HCT116 (cell line): ENCODE results near the gene C13orf46. TPM values are rescaled to one million over a fixed set of nuclear protein-coding genes. Genes with fewer than 3 reads are reported as not detected.

Experiments
- ATAC-seq: fragments of 200-7000 bp; cut with Tn5 transposase; 2 replicates; pipeline ENCODE4 v1.9.1; 2020; ENCODE audit warnings: mild to moderate bottlenecking, moderate library complexity
- BruUV-seq: library from RNA; stranded (reverse); fragments of 400-500 nt; replicated peaks from 2 replicates; lab custom pipeline; 2021; lab: Mats Ljungman, UMichigan
- CTCF ChIA-PET: fragments of 300-600 bp; sonication (Branson Sonifier 250); formaldehyde crosslinking; loops from one replicate; lab custom pipeline; 2021; ENCODE audit warnings: antibody characterized with exemption; lab: Charles Lee
- POLR2A ChIA-PET: fragments of 300-600, 350-600 bp; sonication (Branson Sonifier 250); formaldehyde crosslinking; loops from one replicate; lab custom pipeline; 2021; ENCODE audit warnings: antibody characterized with exemption; lab: Charles Lee
- RAD21 ChIA-PET, 2 experiments: fragments of 300-600 bp; sonication (Branson Sonifier 250); formaldehyde crosslinking; loops; one replicate each; lab custom pipeline; 2023; ENCODE audit warnings: low total read pairs in 2 of 2; ENCODE audit not compliant: uncharacterized antibody in 2 of 2, unreplicated experiment in 2 of 2, low non-redundant PET in 1 of 2; lab: Charles Lee
- DNase-seq: peaks from one replicate; pipeline ENCODE4 v3.0.0-alpha.2; 2010; ENCODE audit warnings: low read depth, low spot score
- H2AFZ ChIP-seq: fragments of 200-600 bp; shearing (Covaris generic), sonication (generic); 2 replicates; pipeline ENCODE4 v1.6.1; 2017; ENCODE audit warnings: low read depth, mixed run types, mixed read lengths, antibody characterized with exemption, low read length; ENCODE audit not compliant: poor library complexity, severe bottlenecking
- H3K27ac ChIP-seq: 2 replicates; pipeline ENCODE4 v1.5.1; 2012; ENCODE audit warnings: low read depth, low read length
- H3K27me3 ChIP-seq: fragments of 200-600 bp; sonication (generic); 2 replicates; pipeline ENCODE4 v1.6.1; 2016; ENCODE audit warnings: mixed run types, low read length, mixed read lengths; ENCODE audit not compliant: insufficient read depth
- H3K36me3 ChIP-seq, 2 experiments: fragments of 200-500 bp in 1 of 2; fragments of 200-600 bp in 1 of 2; sonication (Bioruptor generic) in 1 of 2; sonication (generic) in 1 of 2; 2 replicates each; pipeline versions ENCODE4 v1.5.1 to v1.6.1; 2014 to 2016; ENCODE audit warnings: low read length in 2 of 2, inconsistent platforms in 1 of 2, mixed read lengths in 1 of 2, mixed run types in 1 of 2; ENCODE audit not compliant: insufficient read depth in 2 of 2, control insufficient read depth in 1 of 2
- H3K4me1 ChIP-seq, 2 experiments: fragments of 200-600 bp in 1 of 2; sonication (generic) in 1 of 2; 2 replicates each; pipeline versions ENCODE4 v1.5.1 to v1.6.1; 2012 to 2017; ENCODE audit warnings: low read length in 2 of 2, inconsistent platforms in 1 of 2, mild to moderate bottlenecking in 1 of 2, mixed read lengths in 1 of 2, mixed run types in 1 of 2, moderate library complexity in 1 of 2; ENCODE audit not compliant: insufficient read depth in 2 of 2, control insufficient read depth in 1 of 2
- H3K4me2 ChIP-seq: fragments of 200-600 bp; sonication (generic); 2 replicates; pipeline ENCODE4 v1.6.1; 2017; ENCODE audit warnings: mixed run types, low read length, mixed read lengths
- H3K4me3 ChIP-seq, 2 experiments: fragments of 200-600 bp in 1 of 2; sonication (generic) in 1 of 2; replicated peaks in 1 of 2; 2 replicates each; pipeline ENCODE4 v1.5.1; 2011 to 2016; ENCODE audit warnings: low read length in 2 of 2, control low read depth in 1 of 2, low read depth in 1 of 2, mild to moderate bottlenecking in 1 of 2, mixed read lengths in 1 of 2, mixed run types in 1 of 2
- H3K79me2 ChIP-seq: fragments of 200-600 bp; sonication (generic); 2 replicates; pipeline ENCODE4 v1.6.1; 2017; ENCODE audit warnings: mild to moderate bottlenecking, mixed run types, low read length, moderate library complexity, mixed read lengths; ENCODE audit not compliant: insufficient read depth
- H3K9ac ChIP-seq: fragments of 200-600 bp; sonication (generic); 2 replicates; pipeline ENCODE4 v1.6.1; 2016; ENCODE audit warnings: low read length, mixed read lengths
- H3K9me2 ChIP-seq: fragments of 200-600 bp; sonication (generic), shearing (Covaris generic); 2 replicates; pipeline ENCODE4 v1.6.1; 2017; ENCODE audit warnings: mixed run types, mild to moderate bottlenecking, moderate library complexity; ENCODE audit not compliant: insufficient read depth
- H3K9me3 ChIP-seq, 2 experiments: fragments of 200-500 bp in 1 of 2; fragments of 200-600 bp in 1 of 2; sonication (Bioruptor generic) in 1 of 2; sonication (generic) in 1 of 2; 2 replicates each; pipeline ENCODE4 v1.6.1; 2014 to 2017; ENCODE audit warnings: low read length in 2 of 2, mixed read lengths in 2 of 2, inconsistent platforms in 1 of 2, low read depth in 1 of 2, mild to moderate bottlenecking in 1 of 2, mixed run types in 1 of 2, moderate library complexity in 1 of 2; ENCODE audit not compliant: control insufficient read depth in 1 of 2, insufficient read depth in 1 of 2
- H4K20me1 ChIP-seq: fragments of 200-600 bp; sonication (generic), shearing (Covaris generic); 2 replicates; pipeline ENCODE4 v1.6.1; 2017; ENCODE audit warnings: mixed run types, mild to moderate bottlenecking, moderate library complexity; ENCODE audit not compliant: insufficient read depth
- CBX3 ChIP-seq: IDR thresholded peaks from 2 replicates; pipeline ENCODE4 v1.6.1; 2012; ENCODE audit warnings: low read depth
- CEBPB ChIP-seq: IDR thresholded peaks from 2 replicates; pipeline ENCODE4 v1.6.1; 2012; ENCODE audit warnings: low read depth
- ELF1 ChIP-seq: IDR thresholded peaks from 2 replicates; pipeline ENCODE4 v1.6.1; 2012; ENCODE audit warnings: low read depth, borderline replicate concordance
- EZH2 ChIP-seq: fragments of 200-600 bp; sonication (generic); IDR thresholded peaks from 2 replicates; pipeline ENCODE4 v1.6.1; 2017; ENCODE audit warnings: antibody characterized with exemption, mixed run types
- EZH2phosphoT487 ChIP-seq: fragments of 200-600 bp; IDR thresholded peaks from 2 replicates; pipeline ENCODE4 v1.6.1; 2018; ENCODE audit warnings: antibody characterized with exemption, borderline replicate concordance
- POLR2AphosphoS5 ChIP-seq: IDR thresholded peaks from 2 replicates; pipeline ENCODE4 v1.6.1; 2011; ENCODE audit warnings: mild to moderate bottlenecking, low read depth, low read length, moderate library complexity
- RAD21 ChIP-seq: IDR thresholded peaks from 2 replicates; pipeline ENCODE4 v1.6.1; 2012; ENCODE audit warnings: low read depth, mild to moderate bottlenecking
- SIN3A ChIP-seq: IDR thresholded peaks from 2 replicates; pipeline ENCODE4 v1.6.1; 2012; ENCODE audit warnings: low read depth
- SP1 ChIP-seq: IDR thresholded peaks from 2 replicates; pipeline ENCODE4 v1.6.1; 2012; ENCODE audit warnings: low read depth
- SRF ChIP-seq: IDR thresholded peaks from 2 replicates; pipeline ENCODE4 v1.6.1; 2012; ENCODE audit warnings: low read depth
- TCF7L2 ChIP-seq: IDR thresholded peaks from 2 replicates; pipeline ENCODE4 v1.7.0; 2011; ENCODE audit warnings: borderline replicate concordance, inconsistent platforms; ENCODE audit not compliant: insufficient read depth, insufficient read length; ENCODE audit errors: extremely low read depth
- ZFX ChIP-seq: fragments of 450-650 bp; IDR thresholded peaks from 2 replicates; pipeline ENCODE4 v1.6.1; 2017
- intact Hi-C: fragments of 100-400 bp; cut with micrococcal nuclease; formaldehyde crosslinking; loops from 2 replicates; pipeline ENCODE4 v1.10.0; 2022
- total RNA-seq: library from RNA; stranded (reverse); gene quantifications from one replicate; pipeline ENCODE4 v1.2.1, GENCODE V29; 2021; ENCODE audit not compliant: unreplicated experiment
- TF ChIP-seq, protein P1 (sequence below): IDR thresholded peaks from 2 replicates; pipeline ENCODE4 v1.6.1; 2012
- TF ChIP-seq, protein P2 (sequence below), 3 experiments: fragments of 200-600 bp in 1 of 3; sonication (generic) in 1 of 3; IDR thresholded peaks in 2 of 3; conservative IDR thresholded peaks in 1 of 3; 2 replicates each; pipeline ENCODE4 v1.5.1; 2012 to 2017; ENCODE audit warnings: low read depth in 2 of 3, low read length in 2 of 3, antibody characterized with exemption in 1 of 3, borderline replicate concordance in 1 of 3, control low read depth in 1 of 3, mild to moderate bottlenecking in 1 of 3, mixed read lengths in 1 of 3, mixed run types in 1 of 3, moderate library complexity in 1 of 3; ENCODE audit not compliant: insufficient read depth in 1 of 3
- TF ChIP-seq, protein P3 (sequence below): IDR thresholded peaks from 2 replicates; pipeline ENCODE4 v1.6.1; 2011; ENCODE audit warnings: mild to moderate bottlenecking, low read length, moderate library complexity; ENCODE audit not compliant: insufficient replicate concordance; ENCODE audit errors: extremely low read depth

Gene C13orf46
- total RNA-seq, 1 experiment from 2014 or later, result 0.93 TPM

DNA sequence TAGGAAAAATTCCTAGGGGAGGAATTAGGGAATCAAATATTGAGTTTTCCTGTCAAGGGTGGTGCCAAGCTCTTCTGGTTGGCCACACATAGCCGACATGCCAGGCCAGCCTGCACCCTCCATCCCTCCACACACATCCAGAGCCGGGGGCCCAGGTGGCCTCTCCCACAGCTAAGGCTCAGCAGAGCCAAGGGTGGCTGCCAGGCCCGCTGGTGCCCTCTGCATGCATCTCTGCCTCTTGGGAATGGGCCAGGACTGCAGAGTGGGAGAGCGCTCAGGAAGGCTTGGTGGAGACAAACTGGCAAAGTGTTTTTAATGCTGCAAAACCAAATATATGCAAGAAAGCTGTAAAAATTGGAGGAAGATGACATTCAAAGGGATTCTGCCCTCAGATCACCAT is 67.3 kb downstream of the C13orf46 start:
- H3K36me3 ChIP-seq, result no peaks in the 10 kb centered on the region
- no peak overlapping the region for H2AFZ ChIP-seq
- H3K9me3 ChIP-seq, result no peaks in the 10 kb centered on the region
- ATAC-seq (no peak), DNase-seq (no peak)
- no peak overlapping the region for H3K4me2 ChIP-seq
- no peaks in the 10 kb centered on the region for H3K27me3 ChIP-seq
- no peak overlapping the region for H3K4me3 ChIP-seq
- BruUV-seq, result no TSS peak
- H3K4me1 ChIP-seq, result no peaks in the 10 kb centered on the region
- intact Hi-C loops, result no loop called here
- ChIA-PET RAD21 (no interaction called here), CTCF (no interaction called here), POLR2A (no interaction called here)
- no peaks in the 10 kb centered on the region for H3K9me2 ChIP-seq
- no peaks in the 10 kb centered on the region for H3K79me2 ChIP-seq
- H3K27ac ChIP-seq, result no peak overlapping the region
- H3K9ac ChIP-seq, result no peak overlapping the region
- TF ChIP-seq EZH2phosphoT487, result no peak
- TF ChIP-seq ELF1, result no peak
- TF ChIP-seq, protein P1, sequence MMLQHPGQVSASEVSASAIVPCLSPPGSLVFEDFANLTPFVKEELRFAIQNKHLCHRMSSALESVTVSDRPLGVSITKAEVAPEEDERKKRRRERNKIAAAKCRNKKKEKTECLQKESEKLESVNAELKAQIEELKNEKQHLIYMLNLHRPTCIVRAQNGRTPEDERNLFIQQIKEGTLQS, result no peak
- no peak for TF ChIP-seq EZH2
- no peak for TF ChIP-seq SRF
- no peak for TF ChIP-seq TCF7L2
- TF ChIP-seq, protein P2, sequence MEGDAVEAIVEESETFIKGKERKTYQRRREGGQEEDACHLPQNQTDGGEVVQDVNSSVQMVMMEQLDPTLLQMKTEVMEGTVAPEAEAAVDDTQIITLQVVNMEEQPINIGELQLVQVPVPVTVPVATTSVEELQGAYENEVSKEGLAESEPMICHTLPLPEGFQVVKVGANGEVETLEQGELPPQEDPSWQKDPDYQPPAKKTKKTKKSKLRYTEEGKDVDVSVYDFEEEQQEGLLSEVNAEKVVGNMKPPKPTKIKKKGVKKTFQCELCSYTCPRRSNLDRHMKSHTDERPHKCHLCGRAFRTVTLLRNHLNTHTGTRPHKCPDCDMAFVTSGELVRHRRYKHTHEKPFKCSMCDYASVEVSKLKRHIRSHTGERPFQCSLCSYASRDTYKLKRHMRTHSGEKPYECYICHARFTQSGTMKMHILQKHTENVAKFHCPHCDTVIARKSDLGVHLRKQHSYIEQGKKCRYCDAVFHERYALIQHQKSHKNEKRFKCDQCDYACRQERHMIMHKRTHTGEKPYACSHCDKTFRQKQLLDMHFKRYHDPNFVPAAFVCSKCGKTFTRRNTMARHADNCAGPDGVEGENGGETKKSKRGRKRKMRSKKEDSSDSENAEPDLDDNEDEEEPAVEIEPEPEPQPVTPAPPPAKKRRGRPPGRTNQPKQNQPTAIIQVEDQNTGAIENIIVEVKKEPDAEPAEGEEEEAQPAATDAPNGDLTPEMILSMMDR (IDR thresholded peaks at IDR 0.05 in 2 of 3, conservative IDR thresholded peaks at IDR 0.05 in 1 of 3; ENCODE audit: borderline replicate concordance in 1 of 3, insufficient read depth in 1 of 3, low read depth in 2 of 3, low read length in 2 of 3), result no peak
- no peak for TF ChIP-seq ZFX
- TF ChIP-seq CBX3, result no peak
- TF ChIP-seq SIN3A, result no peak
- TF ChIP-seq CEBPB, result no peak
- TF ChIP-seq, protein P3, sequence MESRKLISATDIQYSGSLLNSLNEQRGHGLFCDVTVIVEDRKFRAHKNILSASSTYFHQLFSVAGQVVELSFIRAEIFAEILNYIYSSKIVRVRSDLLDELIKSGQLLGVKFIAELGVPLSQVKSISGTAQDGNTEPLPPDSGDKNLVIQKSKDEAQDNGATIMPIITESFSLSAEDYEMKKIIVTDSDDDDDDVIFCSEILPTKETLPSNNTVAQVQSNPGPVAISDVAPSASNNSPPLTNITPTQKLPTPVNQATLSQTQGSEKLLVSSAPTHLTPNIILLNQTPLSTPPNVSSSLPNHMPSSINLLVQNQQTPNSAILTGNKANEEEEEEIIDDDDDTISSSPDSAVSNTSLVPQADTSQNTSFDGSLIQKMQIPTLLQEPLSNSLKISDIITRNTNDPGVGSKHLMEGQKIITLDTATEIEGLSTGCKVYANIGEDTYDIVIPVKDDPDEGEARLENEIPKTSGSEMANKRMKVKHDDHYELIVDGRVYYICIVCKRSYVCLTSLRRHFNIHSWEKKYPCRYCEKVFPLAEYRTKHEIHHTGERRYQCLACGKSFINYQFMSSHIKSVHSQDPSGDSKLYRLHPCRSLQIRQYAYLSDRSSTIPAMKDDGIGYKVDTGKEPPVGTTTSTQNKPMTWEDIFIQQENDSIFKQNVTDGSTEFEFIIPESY, result no peak
- no peak for TF ChIP-seq POLR2AphosphoS5
- no peak for TF ChIP-seq SP1
- no peak for TF ChIP-seq RAD21
- H4K20me1 ChIP-seq, result no peaks in the 10 kb centered on the region
